Esophagus muscularis mucosa (tissue), 4 donors: ENCODE measurements around the gene AOC2. TPM values are rescaled to one million over a fixed set of nuclear protein-coding genes. Genes with fewer than 3 reads are reported as not detected.

Source experiments
- DNase-seq: peaks from one replicate; pipeline ENCODE4 v3.0.0-alpha.2; 2017; ENCODE audit errors: extremely low spot score
- H3K27ac ChIP-seq, 4 donors: fragments of 200-600 bp; sonication (generic); replicated peaks in 1 of 4; 1 replicate in 3 of 4; 2 replicates in 1 of 4; pipeline ENCODE4 v1.5.1; 2016 to 2019; ENCODE audit warnings: mild to moderate bottlenecking in 1 of 4
- H3K27me3 ChIP-seq, 4 donors: fragments of 200-600 bp; sonication (generic); one replicate each; pipeline versions ENCODE4 v1.5.1 to v1.6.0; 2016 to 2019
- H3K36me3 ChIP-seq, 4 donors: fragments of 200-600 bp; sonication (generic); one replicate each; pipeline ENCODE4 v1.5.1; 2016 to 2019
- H3K4me1 ChIP-seq, 4 donors: fragments of 200-600 bp; sonication (generic); one replicate each; pipeline ENCODE4 v1.5.1; 2016 to 2019
- H3K4me3 ChIP-seq, 4 donors: fragments of 200-600 bp; sonication (generic); 1 replicate in 2 of 4; 2 replicates in 2 of 4; pipeline ENCODE4 v1.5.1; 2016 to 2019; ENCODE audit warnings: mild to moderate bottlenecking in 4 of 4, moderate library complexity in 1 of 4
- H3K9me3 ChIP-seq, 4 donors: fragments of 200-600 bp; sonication (generic); 1 replicate in 3 of 4; 2 replicates in 1 of 4; pipeline ENCODE4 v1.5.1; 2016 to 2019
- CTCF ChIP-seq, 3 experiments: fragments of 200-600 bp in 2 of 3; fragments of 450-650 bp in 1 of 3; sonication (generic) in 2 of 3; IDR thresholded peaks; one replicate each; pipeline ENCODE4 v1.5.1; 2017 to 2019; ENCODE audit warnings: antibody characterized with exemption in 3 of 3, mild to moderate bottlenecking in 2 of 3, moderate library complexity in 1 of 3
- EP300 ChIP-seq: sonication (generic); formaldehyde crosslinking; IDR thresholded peaks from one replicate; pipeline ENCODE4 v1.6.1; 2017; ENCODE audit warnings: antibody characterized with exemption
- POLR2A ChIP-seq: fragments of 450-650 bp; IDR thresholded peaks from one replicate; pipeline ENCODE4 v1.6.1; 2017; ENCODE audit warnings: antibody characterized with exemption, moderate library complexity, mild to moderate bottlenecking, low read depth
- POLR2AphosphoS5 ChIP-seq, 2 donors: sonication (generic); formaldehyde crosslinking; IDR thresholded peaks; one replicate each; pipeline ENCODE4 v1.6.1; 2017; ENCODE audit warnings: antibody characterized with exemption in 2 of 2
- WGBS: methylation state at CpG from one replicate; pipeline ENCODE4 v1.1.5; 2018; 5-methylcytosine and 5-hydroxymethylcytosine counted together
- intact Hi-C: fragments of 100-400 bp; cut with DNase I; formaldehyde crosslinking; loops from one replicate; pipeline ENCODE4 v1.15.1; 2023
- total RNA-seq, 4 donors: library from RNA; depleted of rRNA; stranded (reverse); fragments of >200 nt; gene quantifications; one replicate each; pipeline versions ENCODE4 v1.1.0 to v1.2.1, GENCODE V29; 2016

The AOC2 gene
- total RNA-seq, 4 donors from 2014 or later = 0.66 to 2.0 (median 1.4) TPM

- H3K36me3 ChIP-seq = peaks cover 43 to 90% (median 86%) of the 10 kb centered on the region in 4 donors
- H3K27ac ChIP-seq = no peak overlapping the region
- DNase-seq = no peak
- TF ChIP-seq CTCF (IDR thresholded peaks at IDR 0.05) (no peak), POLR2A (no peak), POLR2AphosphoS5 (IDR thresholded peaks at IDR 0.05) (no peak), EP300 (no peak)
- intact Hi-C loops = no loop called here
- H3K9me3 ChIP-seq = no peaks in the 10 kb centered on the region
- H3K4me1 ChIP-seq = peaks cover 21 to 42% (median 38%) of the 10 kb centered on the region in 4 donors
- WGBS = 86% methylated on average over 5 of the region's 5 CpGs
- no peaks in the 10 kb centered on the region for H3K27me3 ChIP-seq
- no peak overlapping the region for H3K4me3 ChIP-seq
These were observed 26.0 kb upstream of the AOC2 start for GRCh38 chr17:42818379-42818778.

GRCh38 chr17:42819939-42820535 is 24.3 kb upstream of the AOC2 start:
- Histone ChIP-seq H3K9me3 (no peaks in the 10 kb centered on the region), H3K27me3 (no peaks in the 10 kb centered on the region), H3K27ac (no peak overlapping the region), H3K4me1 (peaks cover 21 to 36% (median 32%) of the 10 kb centered on the region in 4 donors), H3K36me3 (peaks cover 41 to 73% (median 70%) of the 10 kb centered on the region in 4 donors), H3K4me3 (no peak overlapping the region)
- 34% methylated on average over 2 of the region's 2 CpGs for WGBS
- no peak for DNase-seq
- intact Hi-C loops = loop anchor here (5.0 kb wide), 2 partner anchors 38 to 98 kb away; partner anchors contain the start of gene WNK4
- peak; percentile 39 to 73 (median 42) for TF ChIP-seq CTCF (IDR thresholded peaks at IDR 0.05)
- TF ChIP-seq EP300 = no peak

- 94% methylated on average over 7 of the region's 7 CpGs for WGBS
- Histone ChIP-seq H3K9me3 (no peaks in the 10 kb centered on the region), H3K36me3 (peaks cover 30 to 62% (median 59%) of the 10 kb centered on the region in 4 donors), H3K27ac (no peak overlapping the region), H3K27me3 (no peaks in the 10 kb centered on the region), H3K4me1 (peaks cover 14 to 27% (median 24%) of the 10 kb centered on the region in 4 donors), H3K4me3 (no peak overlapping the region)
- DNase-seq = no peak
- TF ChIP-seq CTCF (IDR thresholded peaks at IDR 0.05) (no peak), EP300 (no peak), POLR2AphosphoS5 (IDR thresholded peaks at IDR 0.05) (no peak), POLR2A (no peak)
- intact Hi-C loops = loop anchor here (5.0 kb wide), 2 partner anchors 39 to 99 kb away; partner anchors contain the start of gene WNK4
These were observed 23.2 kb upstream of the AOC2 start for GRCh38 chr17:42821176-42821575.

- WGBS = 100% methylated on average over 1 of the region's 1 CpG
- no peak overlapping the region for H3K27ac ChIP-seq
- H3K4me1 ChIP-seq = peaks cover 17 to 27% (median 18%) of the 10 kb centered on the region in 4 donors
- H3K4me3 ChIP-seq = no peak overlapping the region
- no peaks in the 10 kb centered on the region for H3K27me3 ChIP-seq
- no peak for TF ChIP-seq POLR2A
- TF ChIP-seq EP300 = no peak
- no peak for TF ChIP-seq POLR2AphosphoS5 (IDR thresholded peaks at IDR 0.05)
- no peak for TF ChIP-seq CTCF (IDR thresholded peaks at IDR 0.05)
- H3K9me3 ChIP-seq = no peaks in the 10 kb centered on the region
- no peak for DNase-seq
- H3K36me3 ChIP-seq = no peaks in the 10 kb centered on the region
- intact Hi-C loops = no loop called here
These were observed 16.9 kb upstream of the AOC2 start for GRCh38 chr17:42827472-42827871.

- H3K27me3 ChIP-seq = no peaks in the 10 kb centered on the region
- no peak for DNase-seq
- H3K4me3 ChIP-seq = no peak overlapping the region
- peaks cover 17 to 32% (median 25%) of the 10 kb centered on the region in 4 donors for H3K4me1 ChIP-seq
- peaks cover 0 to 14% (median 12%) of the 10 kb centered on the region in 4 donors for H3K36me3 ChIP-seq
- no peak for TF ChIP-seq EP300
- TF ChIP-seq POLR2A = no peak
- intact Hi-C loops = no loop called here
- no peak overlapping the region for H3K27ac ChIP-seq
- no peaks in the 10 kb centered on the region for H3K9me3 ChIP-seq
These were observed 13.4 kb upstream of the AOC2 start for GRCh38 chr17:42830971-42831370.
